Endothelial cell (in vitro differentiated cells): Measurements from ENCODE around the gene OLFML2A. TPM values are rescaled to one million over a fixed set of nuclear protein-coding genes. Genes with fewer than 3 reads are reported as not detected.

Experiments used
- DNase-seq: peaks from one replicate; pipeline ENCODE4 v3.0.0; 2021; ENCODE audit warnings: low spot score
- H3K27ac Mint-ChIP-seq: one replicate; pipeline ENCODE4 v1.8.0; 2021; ENCODE audit warnings: mixed read lengths, inconsistent platforms; ENCODE audit not compliant: unreplicated experiment
- H3K27me3 Mint-ChIP-seq: one replicate; pipeline ENCODE4 v1.8.0; 2021; ENCODE audit warnings: mild to moderate bottlenecking, moderate library complexity, mixed read lengths, inconsistent platforms; ENCODE audit not compliant: unreplicated experiment
- H3K36me3 Mint-ChIP-seq: one replicate; pipeline ENCODE4 v1.8.0; 2021; ENCODE audit warnings: mild to moderate bottlenecking, low read depth, mixed read lengths, inconsistent platforms; ENCODE audit not compliant: unreplicated experiment
- H3K4me1 Mint-ChIP-seq: one replicate; pipeline ENCODE4 v1.8.0; 2021; ENCODE audit warnings: mild to moderate bottlenecking, mixed read lengths, inconsistent platforms; ENCODE audit not compliant: unreplicated experiment
- H3K4me3 Mint-ChIP-seq: one replicate; pipeline ENCODE4 v1.8.0; 2021; ENCODE audit warnings: mild to moderate bottlenecking, mixed read lengths, inconsistent platforms; ENCODE audit not compliant: unreplicated experiment
- H3K9me3 Mint-ChIP-seq: one replicate; pipeline ENCODE4 v1.8.0; 2021; ENCODE audit warnings: mixed read lengths, inconsistent platforms; ENCODE audit not compliant: unreplicated experiment
- CTCF ChIP-seq: fragments of 200-600 bp; sonication (generic); IDR thresholded peaks from one replicate; pipeline ENCODE4 v1.5.0; 2021; ENCODE audit warnings: antibody characterized with exemption; ENCODE audit not compliant: unreplicated experiment
- total RNA-seq: library from RNA; stranded (reverse); fragmentation: NEBNext Ultra II Directional; extraction: Animal tissue kit (Norgen Biotek cat#: 25700); gene quantifications from one replicate; pipeline ENCODE4 v1.2.1, GENCODE V29; 2021; ENCODE audit not compliant: unreplicated experiment

OLFML2A gene
- total RNA-seq, 1 donor from 2014 or later: 18.2 TPM

GRCh38 chr9:124789531-124789930 is 12.6 kb downstream of the OLFML2A start:
- H3K4me3 Mint-ChIP-seq: no peak overlapping the region
- no peaks in the 10 kb centered on the region for H3K9me3 Mint-ChIP-seq
- no peaks in the 10 kb centered on the region for H3K36me3 Mint-ChIP-seq
- H3K4me1 Mint-ChIP-seq: peaks cover 13% of the 10 kb centered on the region
- H3K27me3 Mint-ChIP-seq: peaks cover 5% of the 10 kb centered on the region
- no peak for TF ChIP-seq CTCF
- no peak overlapping the region for H3K27ac Mint-ChIP-seq
- no peak for DNase-seq

- H3K9me3 Mint-ChIP-seq: no peaks in the 10 kb centered on the region
- no peaks in the 10 kb centered on the region for H3K36me3 Mint-ChIP-seq
- no peak for TF ChIP-seq CTCF
- no peak overlapping the region for H3K27ac Mint-ChIP-seq
- H3K4me1 Mint-ChIP-seq: peaks cover 13% of the 10 kb centered on the region
- peaks cover 5% of the 10 kb centered on the region for H3K27me3 Mint-ChIP-seq
- H3K4me3 Mint-ChIP-seq: no peak overlapping the region
- DNase-seq: no peak
Observed at GRCh38 chr9:124790301-124790700, 13.4 kb downstream of the OLFML2A start.

GRCh38 chr9:124790801-124791505 is 14.0 kb downstream of the OLFML2A start:
- no peaks in the 10 kb centered on the region for H3K9me3 Mint-ChIP-seq
- TF ChIP-seq CTCF: no peak
- H3K27ac Mint-ChIP-seq: no peak overlapping the region

GRCh38 chr9:124792257-124793014 is 15.5 kb downstream of the OLFML2A start:
- peaks cover 27% of the 10 kb centered on the region for H3K4me1 Mint-ChIP-seq
- no peak overlapping the region for H3K4me3 Mint-ChIP-seq
- DNase-seq: no peak
- H3K9me3 Mint-ChIP-seq: no peaks in the 10 kb centered on the region
- TF ChIP-seq CTCF: no peak
- H3K27me3 Mint-ChIP-seq: peaks cover 7% of the 10 kb centered on the region
- H3K36me3 Mint-ChIP-seq: no peaks in the 10 kb centered on the region
- H3K27ac Mint-ChIP-seq: no peak overlapping the region

More at GRCh38 chr9:124790801-124791505, 14.0 kb downstream of the OLFML2A start:
- Mint-ChIP-seq H3K4me3 (no peak overlapping the region), H3K27me3 (peaks cover 5% of the 10 kb centered on the region), H3K4me1 (peaks cover 13% of the 10 kb centered on the region), H3K36me3 (no peaks in the 10 kb centered on the region)
- no peak for DNase-seq

- Mint-ChIP-seq H3K9me3 (no peaks in the 10 kb centered on the region), H3K4me3 (no peak overlapping the region), H3K36me3 (no peaks in the 10 kb centered on the region), H3K4me1 (peaks cover 32% of the 10 kb centered on the region), H3K27ac (no peak overlapping the region), H3K27me3 (peaks cover 7% of the 10 kb centered on the region)
- DNase-seq: no peak
- TF ChIP-seq CTCF: no peak
Observed at GRCh38 chr9:124793015-124793541, 16.1 kb downstream of the OLFML2A start.
